Prostate gland (tissue), 2 donors: ENCODE data around the gene GFOD2.

Experiments used
- CTCF ChIP-seq, 4 experiments: fragments of 200-600 bp in 2 of 4; fragments of 450-650 bp in 2 of 4; sonication (generic) in 2 of 4; IDR thresholded peaks; 1 replicate in 3 of 4; 2 replicates in 1 of 4; pipeline ENCODE4 v1.5.1; 2016 to 2019; ENCODE audit warnings: antibody characterized with exemption in 4 of 4, mild to moderate bottlenecking in 2 of 4, moderate library complexity in 2 of 4
- POLR2A ChIP-seq: fragments of 450-650 bp; IDR thresholded peaks from one replicate; pipeline ENCODE4 v1.6.1; 2016; ENCODE audit warnings: antibody characterized with exemption, mild to moderate bottlenecking

GRCh38 chr16:67734731-67735201 is 15.7 kb upstream of the GFOD2 start:
- no peak for TF ChIP-seq CTCF (IDR thresholded peaks at IDR 0.05)
- no peak for TF ChIP-seq POLR2A
